Stimulated activated CD8-positive, alpha-beta memory T cell treated with anti-CD3 and anti-CD28 coated beads, Interleukin-4, amount 100 ng/mL, for 48 hours (primary cell): Measurements from ENCODE around the gene GZMM.

Experiments used
- DNase-seq: peaks from one replicate; pipeline ENCODE4 v3.0.0-alpha.2; 2020

GZMM gene

DNA sequence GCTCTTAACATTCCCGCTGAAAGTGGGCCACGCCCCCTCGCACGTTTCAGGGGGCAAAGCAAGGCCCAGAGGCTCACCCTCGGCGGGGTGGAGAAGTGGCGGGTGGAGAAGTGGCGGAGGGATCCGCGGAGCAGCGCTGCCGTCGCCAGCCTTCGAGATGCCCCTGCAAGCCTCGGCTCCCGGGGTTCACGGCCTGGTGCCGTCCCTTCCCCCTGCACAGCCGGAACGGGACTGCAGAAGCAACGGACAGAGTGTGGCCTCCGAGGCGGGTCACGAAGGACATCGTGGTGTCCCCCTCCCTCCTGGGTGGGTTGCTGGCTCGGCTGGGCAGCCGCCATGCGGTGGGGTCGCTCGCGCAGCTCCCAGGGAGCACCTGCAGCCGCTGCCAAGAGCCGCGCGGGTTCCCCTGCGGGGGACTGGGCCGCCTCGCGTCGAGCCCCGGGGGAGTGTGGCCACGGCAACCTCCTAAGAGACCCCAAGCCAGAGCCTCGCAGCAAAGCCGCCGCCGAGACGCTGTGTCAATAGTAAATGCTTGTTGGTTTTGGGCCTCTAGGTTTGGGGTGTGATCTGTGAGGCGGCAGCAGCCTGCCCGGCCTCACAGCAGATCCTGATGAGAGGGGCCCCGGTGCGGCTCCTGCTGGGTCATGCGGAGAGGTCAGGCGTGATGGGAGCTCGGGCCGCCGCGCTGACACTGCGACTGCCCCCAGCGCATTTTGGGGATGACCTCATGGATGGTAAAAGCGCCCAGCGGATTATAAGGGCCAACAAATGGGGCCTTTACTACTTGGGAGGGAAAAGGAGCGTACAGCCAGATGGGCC is 31.1 kb upstream of the GZMM start:
- no peak for DNase-seq

DNA sequence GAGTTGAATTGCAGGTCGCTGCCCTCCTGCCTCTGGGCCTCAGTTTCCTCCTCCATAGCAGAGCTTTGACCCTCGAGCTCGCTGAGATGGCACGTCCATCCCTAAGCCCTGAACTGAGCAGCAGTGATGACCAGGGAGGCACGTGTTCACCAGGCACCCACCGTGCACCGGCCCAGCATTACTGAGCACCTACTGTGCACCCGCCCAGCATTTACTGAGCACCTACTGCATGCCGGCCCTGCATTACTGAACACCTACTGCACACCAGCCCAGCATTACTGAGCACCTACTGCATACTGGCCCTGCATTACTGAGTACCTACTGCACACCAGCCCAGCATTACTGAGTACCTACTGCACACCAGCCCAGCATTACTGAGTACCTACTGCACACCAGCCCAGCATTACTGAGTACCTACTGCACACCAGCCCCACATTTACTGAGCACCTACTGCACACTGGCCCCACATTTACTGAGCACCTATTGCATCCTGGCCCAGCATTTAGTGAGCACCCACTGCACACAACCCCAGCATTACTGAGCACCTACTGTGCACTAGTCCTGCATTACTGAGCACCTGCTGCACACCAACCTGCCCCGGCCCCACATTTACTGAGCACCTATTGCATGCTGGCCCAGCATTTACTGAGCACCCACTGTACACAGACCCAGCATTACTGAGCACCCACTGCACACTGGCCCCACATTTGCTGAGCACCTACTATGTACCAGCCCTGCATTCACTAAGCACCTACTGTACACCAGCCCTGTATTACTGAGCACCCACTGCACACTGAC is 30.3 kb upstream of the GZMM start:
- DNase-seq: no peak

DNA sequence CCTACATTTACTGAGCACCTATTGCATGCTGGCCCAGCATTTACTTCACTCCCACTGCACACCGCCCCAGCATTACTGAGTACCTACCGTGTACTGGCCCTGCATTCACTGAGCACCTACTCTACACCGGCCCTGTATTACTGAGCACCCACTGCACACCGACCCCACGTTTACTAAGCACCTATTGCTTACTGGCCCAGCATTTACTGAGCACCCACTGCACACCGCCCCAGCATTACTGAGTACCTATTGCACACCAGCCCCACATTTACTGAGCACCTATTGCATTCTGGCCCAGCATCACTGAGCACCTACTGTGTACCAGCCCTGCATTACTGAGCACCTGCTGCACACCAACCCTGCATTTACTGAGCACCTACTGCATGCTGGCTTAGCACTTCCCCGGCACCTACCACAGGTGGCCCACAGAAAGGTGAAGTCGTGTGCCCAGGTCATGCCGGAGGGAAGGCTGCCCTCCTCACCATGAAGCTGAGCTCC is 29.6 kb upstream of the GZMM start:
- DNase-seq: no peak

DNA sequence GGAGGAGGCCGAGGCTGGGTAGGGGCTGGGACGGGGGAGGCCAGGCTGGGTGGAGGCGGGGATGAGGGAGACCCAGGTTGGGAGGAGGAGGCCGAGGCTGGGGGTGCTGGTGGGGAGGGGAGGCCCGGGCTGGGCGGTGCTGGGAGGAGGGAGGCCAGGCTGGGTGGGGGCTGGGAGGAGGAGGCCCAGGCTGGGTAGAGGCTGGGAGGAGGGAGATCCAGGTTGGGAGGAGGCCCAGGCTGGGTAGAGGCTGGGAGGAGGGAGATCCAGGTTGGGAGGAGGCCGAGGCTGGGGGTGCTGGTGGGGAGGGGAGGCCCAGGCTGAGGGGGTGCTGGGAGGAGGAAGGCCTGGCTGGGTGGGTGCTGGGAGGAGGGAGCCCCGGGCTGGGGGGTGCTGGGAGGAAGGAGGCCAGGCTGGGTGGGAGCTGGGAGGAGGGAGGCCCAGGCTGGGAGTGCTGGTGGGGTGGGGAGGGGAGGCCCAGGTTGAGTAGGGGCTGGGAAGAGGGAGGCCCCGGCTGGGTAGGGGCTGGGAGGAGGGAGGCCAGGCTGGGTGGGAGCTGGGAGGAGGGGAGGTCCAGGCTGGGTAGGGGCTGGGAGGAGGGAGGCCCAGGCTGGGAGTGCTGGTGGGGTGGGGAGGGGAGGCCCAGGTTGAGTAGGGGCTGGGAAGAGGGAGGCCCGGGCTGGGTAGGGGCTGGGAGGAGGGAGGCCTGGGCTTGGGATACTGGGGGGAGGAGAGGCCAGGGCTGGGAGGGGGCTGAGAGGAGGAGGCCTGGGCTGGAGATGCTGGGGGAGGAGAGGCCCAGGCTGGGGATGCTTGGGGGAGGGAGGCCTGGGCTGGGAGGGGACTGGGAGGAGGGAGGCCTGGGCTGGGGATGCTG is 25.9 kb upstream of the GZMM start:
- no peak for DNase-seq

DNA sequence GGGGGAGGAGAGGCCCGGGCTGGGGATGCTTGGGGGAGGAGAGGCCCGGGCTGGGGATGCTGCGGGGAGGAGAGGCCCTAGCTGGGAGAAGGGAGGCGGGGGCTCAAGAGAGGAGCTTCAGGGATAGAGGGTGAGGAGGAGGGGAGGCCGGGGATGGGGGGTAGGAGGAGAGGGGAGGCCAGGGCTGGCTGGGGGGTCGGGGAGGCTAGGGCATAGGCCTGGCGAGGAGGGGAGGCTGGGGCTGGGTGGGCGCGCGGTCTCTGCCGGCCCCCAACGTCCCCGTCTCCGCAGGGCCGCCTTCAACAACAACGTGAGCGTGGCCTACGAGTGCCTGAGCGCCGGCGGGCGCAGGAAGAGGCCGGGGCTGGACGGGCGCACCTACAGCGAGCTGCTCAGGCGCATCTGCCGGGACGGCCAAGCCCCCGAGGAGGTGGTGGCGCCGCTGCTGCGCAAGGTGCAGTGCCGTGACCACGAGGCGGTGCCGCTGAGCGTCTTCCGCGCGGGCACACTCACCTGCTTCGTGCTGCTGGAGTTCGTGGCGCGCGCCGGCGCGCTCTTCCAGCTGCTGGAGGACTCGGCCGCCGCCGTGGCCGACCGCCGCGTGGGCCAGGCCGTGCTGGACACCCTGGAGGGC is 25.1 kb upstream of the GZMM start:
- DNase-seq: peak; percentile 61

DNA sequence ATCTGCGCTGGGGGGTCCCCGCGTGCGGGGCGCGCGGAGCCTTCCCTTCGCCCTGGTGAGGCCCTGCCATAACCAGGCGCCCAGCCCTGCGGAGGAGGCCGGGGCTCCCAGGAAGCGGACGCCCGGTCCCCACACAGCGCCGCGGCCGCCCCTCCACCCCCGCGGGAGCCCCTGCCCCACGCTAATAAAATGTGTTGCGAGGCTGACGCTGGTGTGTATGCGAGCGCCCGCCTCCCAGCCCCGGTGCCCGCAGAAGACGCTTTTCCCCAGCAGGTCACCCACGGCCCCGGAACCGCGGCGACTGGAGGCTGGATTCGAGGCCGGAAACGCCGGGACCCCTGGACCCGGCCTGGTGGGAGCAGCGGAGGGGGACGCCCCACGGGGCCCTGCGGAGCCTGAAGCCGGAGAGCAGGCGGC is 24.4 kb upstream of the GZMM start:
- DNase-seq: no peak

- DNase-seq: no peak
Observed at GRCh38 chr19:522726-523125, 21.1 kb upstream of the GZMM start.

DNA sequence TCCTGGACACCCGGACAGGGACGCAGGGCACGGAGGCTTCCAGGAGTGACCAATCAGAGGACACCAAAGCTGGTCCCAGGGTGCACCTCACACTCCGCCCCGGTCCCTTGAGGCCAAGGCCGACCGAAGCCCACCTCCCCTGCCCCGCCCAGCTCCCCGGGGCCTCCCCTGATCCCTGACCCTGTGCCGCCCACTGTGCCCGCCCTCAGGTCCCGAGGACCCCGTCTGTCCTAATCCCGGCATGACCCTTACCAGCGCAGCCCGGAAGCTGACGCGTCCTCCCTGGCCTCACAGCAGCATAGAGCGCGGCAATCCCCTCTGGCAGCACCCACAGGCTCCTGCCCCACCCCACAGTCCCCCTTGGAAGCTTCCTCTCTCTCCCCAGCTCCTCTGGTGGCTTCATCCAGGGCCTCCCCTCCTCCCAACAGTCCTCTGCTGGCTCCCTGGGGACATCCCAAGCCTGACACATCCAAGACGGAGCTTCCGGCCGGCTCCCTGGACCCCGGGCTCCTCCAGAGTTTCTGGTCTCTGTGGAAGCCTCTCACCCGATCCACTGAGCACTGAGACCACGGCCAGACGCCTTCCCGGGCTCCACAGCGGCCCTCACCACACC is 19.7 kb upstream of the GZMM start:
- no peak for DNase-seq

DNA sequence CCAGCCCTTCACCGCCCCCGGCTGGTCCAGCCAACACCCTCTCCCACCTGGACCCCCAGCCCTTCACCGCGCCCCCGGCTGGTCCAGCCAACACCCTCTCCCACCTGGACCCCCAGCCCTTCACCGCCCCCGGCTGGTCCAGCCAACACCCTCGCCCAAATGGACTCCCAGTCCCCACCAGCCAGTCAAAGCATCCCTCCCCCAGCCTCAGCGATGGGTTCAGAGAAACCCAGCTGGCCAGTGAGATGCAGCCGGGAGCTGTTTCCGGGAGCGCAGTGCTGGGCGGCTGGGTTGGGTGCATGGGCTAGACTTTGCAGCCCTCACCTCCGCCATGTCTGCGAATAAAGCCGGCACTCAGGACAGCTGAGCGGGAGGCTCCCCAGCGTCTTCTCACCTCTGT is 18.8 kb upstream of the GZMM start:
- no peak for DNase-seq

DNA sequence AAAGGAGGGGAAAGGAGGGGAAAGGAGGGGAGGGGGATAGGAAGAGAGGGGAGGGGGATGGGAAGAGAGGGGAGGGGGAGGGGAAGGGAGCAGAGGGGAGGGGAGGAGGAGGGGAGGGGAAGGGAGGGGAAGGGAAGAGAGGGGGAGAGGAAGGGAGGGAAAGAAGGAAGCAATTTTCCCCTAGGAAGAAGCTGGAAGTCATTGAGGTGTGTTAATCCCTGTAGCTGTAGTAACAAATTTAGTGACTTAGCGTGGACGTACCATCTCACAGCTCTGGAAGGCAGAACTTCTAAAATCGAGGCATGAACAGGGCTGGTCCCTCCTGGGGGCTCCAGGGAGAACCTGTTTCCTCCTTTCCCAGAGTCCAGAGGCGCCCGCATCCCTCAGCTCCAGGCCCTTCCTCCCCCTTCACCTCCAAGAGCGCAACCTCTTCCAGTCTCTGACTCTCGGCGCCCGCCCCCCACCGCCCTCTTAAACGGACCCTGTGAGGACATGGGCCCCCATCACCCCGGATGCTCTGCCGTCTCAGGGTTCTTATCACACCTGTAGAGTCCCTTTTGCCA is 17.9 kb upstream of the GZMM start:
- no peak for DNase-seq

DNA sequence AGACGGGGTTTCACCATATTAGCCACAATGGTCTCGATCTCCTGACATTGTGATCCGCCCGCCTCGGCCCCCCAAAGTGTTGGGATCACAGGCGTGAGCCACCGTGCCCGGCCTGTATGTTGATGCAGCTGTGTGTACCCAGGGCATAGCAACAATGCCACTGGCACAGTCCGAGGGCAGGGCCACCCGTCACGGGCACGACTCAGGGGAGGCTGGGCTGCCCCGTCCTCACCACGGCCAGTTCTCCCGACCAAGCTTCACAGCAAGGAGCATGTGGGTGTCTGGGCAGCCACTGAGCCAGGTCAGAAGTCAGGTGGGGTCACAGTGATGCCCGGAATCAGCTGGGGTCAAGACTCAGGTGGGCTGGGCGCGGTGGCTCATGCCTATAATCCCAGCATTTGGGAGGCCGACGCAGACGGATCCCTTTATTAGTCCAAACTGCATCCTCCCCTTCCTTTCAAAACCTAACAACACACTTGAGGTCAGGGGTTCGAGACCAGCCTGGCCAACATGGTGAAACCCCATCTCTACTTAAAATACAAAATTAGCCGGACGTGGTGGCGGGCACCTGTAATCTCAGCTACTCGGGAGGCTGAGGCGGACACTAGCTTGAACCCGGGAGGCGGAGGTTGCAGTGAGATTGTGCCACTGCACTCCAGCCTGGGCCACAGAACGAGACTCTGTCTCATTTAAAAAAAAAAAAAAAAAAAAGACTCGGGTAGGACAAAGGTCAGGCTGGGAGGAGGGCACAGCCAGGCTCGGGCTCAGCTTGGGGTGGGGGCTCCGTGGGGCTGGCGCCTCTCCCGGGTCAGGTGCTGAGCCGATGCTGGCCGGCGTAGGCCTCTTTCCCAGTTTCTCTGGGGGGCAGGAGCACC is 13.5 kb upstream of the GZMM start:
- DNase-seq: no peak

GRCh38 chr19:531009-531752 is 12.7 kb upstream of the GZMM start:
- DNase-seq: peak; percentile 89

DNA sequence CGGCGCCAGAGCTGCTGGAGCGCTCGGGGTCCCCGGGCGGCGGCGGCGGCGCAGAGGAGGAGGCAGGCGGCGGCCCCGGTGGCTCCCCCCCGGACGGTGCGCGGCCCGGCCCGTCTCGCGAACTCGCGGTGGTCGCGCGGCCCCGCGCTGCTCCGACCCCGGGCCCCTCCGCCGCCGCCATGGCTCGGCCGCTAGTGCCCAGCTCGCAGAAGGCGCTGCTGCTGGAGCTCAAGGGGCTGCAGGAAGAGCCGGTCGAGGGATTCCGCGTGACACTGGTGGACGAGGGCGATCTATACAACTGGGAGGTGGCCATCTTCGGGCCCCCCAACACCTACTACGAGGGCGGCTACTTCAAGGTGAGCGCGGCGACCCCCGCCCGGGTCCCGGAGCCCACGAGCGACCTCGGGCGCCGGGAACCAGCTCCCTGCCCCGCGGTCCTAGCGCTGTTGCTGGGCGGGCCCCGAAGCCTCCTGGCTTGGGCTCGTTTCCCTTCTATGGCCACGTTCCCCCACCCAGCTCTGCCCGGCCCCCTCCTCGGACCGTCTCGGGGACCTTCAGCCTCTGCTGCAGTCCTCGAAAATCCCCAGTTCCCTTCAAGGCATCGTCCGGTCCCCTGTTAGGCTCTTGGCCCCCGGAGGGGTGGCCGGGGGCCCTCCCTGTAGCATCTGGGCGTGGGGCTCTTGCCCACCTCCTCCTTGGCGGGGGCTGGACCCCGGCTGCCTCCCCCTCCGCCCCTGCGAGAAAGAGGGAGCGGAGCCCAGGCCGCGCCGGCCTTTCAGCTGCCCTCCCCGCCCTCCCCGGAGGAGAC is 11.9 kb upstream of the GZMM start, which contains the start of gene CDC34:
TSS of gene CDC34 (plus strand) at position 8 of the 808 bp plus-strand sequence. CDS start at position 180, 172 bp downstream.
- DNase-seq: no peak

DNA sequence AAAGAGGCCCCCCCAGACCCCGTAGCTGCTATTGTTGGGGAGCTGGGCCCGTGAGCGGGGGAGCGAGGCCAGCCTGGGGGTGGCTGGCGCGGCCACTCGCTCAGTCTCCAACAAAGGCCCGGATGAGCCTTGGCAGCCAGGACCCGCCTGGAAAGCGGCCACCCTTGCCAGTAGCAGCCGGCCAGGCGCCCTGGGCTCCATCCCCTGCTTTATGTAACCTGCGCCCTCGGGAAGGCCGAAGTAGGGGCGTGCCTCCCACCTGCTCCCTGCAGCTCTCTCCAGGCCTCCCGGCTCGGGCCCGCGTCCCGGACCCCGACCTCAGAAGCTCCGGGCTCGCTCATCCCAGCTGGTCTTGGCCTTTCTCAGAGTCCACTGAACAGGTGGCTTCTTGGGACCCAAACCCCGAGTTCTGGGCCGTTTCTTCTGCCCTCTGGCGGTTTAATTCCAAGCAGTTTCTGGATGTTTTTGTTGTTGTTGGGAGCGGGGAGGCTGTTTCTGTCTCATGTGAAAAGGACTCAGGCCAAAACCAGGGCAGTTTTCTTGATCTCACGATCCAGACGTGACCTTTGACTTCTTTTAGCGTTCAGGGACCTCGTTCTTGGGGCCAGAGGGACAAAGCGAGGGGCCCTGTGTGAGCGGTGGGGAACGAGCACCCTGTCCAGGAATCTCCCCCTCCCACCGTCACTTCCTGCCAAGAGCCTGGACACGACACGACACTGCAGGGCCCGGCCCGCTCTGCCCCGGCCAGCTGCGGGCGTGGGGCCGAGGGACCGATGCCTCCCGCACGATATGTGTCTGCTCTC is 11.1 kb upstream of the GZMM start:
- peak; percentile 52 for DNase-seq

DNA sequence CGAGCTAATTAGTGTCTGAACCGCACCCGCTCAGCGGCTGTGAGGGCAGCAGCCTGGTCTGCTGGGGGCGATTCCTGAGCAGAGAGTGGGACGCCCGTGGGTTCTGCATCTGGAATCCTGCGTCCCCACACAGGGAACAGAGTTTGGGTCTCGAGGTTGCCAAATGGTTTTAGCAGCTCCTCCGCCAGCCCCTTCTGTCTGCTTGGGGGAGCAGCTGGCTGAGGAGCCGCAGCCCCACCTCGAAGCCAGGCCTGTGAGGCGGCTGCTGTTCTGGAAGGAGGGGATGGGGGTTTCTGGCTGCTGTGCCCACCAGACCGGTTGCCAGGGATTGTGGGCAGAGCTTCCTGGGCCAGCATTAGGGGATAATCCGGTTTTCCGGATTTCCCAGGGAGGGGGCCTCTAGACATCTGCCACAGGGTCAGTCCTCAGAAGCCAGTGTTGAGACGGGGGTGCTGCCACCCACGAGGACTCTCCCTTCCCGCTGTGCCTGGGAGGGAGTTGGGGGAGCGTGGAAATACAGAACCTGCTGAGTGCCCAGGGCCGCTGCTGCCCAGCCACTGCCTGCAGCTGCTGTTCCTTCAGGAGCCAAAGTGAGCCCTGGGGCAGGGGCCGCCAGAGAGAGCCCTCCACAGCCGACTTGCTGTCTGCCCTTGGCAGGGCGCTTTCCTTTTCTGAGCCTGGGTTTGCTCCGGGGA is 10.3 kb upstream of the GZMM start:
- DNase-seq: no peak

DNA sequence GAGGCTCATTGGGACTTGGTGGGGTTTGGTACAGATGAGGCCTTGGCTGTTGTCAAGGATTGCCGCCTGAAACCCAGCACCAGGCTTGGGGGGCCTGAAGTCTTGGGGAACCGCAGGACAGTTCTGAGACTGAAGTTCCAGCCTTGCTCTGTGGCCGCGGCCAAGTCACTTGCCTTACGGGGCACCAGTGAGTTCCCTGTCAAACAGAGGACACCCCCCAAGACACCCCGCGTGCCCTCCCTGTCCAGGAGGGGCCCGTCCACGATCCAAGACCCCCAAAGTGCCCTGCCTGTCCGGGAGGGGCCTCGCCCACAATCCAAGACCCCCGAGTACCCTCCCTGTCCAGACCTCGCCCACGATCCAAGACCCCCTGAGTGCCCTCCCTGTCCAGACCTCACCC is 9.8 kb upstream of the GZMM start:
- no peak for DNase-seq
